Aorta (tissue), 5 donors: Measurements from ENCODE around the gene SEMA6A. TPM values are rescaled to one million over a fixed set of nuclear protein-coding genes. Genes with fewer than 3 reads are reported as not detected.

Experiments
- ATAC-seq: fragments of 200-7000 bp; cut with Tn5 transposase; one replicate; pipeline ENCODE4 v1.9.1; 2022; ENCODE audit warnings: moderate library complexity; ENCODE audit not compliant: low FRiP score
- DNase-seq, 2 donors: peaks; one replicate each; pipeline ENCODE4 v3.0.0-alpha.2; 2020
- H3K27ac ChIP-seq, 2 donors: one replicate each; pipeline ENCODE4 v1.5.1; 2013; ENCODE audit warnings: low read length in 2 of 2, mild to moderate bottlenecking in 2 of 2, moderate library complexity in 2 of 2, control low read depth in 1 of 2, inconsistent platforms in 1 of 2, low read depth in 1 of 2
- H3K27me3 ChIP-seq, 2 donors: one replicate each; pipeline ENCODE4 v1.6.1; 2013; ENCODE audit warnings: control low read depth in 1 of 2, low read length in 1 of 2, mild to moderate bottlenecking in 1 of 2, moderate library complexity in 1 of 2; ENCODE audit not compliant: insufficient read depth in 2 of 2, control insufficient read depth in 1 of 2
- H3K36me3 ChIP-seq, 2 donors: one replicate each; pipeline ENCODE4 v1.6.1; 2013; ENCODE audit warnings: control low read depth in 1 of 2, low read length in 1 of 2, mild to moderate bottlenecking in 1 of 2; ENCODE audit not compliant: insufficient read depth in 2 of 2, control insufficient read depth in 1 of 2
- H3K4me1 ChIP-seq, 2 donors: one replicate each; pipeline ENCODE4 v1.6.1; 2013; ENCODE audit warnings: low read length in 2 of 2, control low read depth in 1 of 2, mild to moderate bottlenecking in 1 of 2, moderate library complexity in 1 of 2; ENCODE audit not compliant: insufficient read depth in 2 of 2, control insufficient read depth in 1 of 2
- H3K4me3 ChIP-seq, 2 donors: one replicate each; pipeline ENCODE4 v1.5.1; 2013; ENCODE audit warnings: low read length in 2 of 2, control low read depth in 1 of 2, mild to moderate bottlenecking in 1 of 2
- H3K9me3 ChIP-seq: one replicate; pipeline ENCODE4 v1.6.1; 2013; ENCODE audit warnings: mild to moderate bottlenecking, low read length; ENCODE audit not compliant: control insufficient read depth
- WGBS, 2 donors: extraction: QIAGEN DNeasy Blood & Tissue Kit; methylation state at CpG; one replicate each; pipeline ENCODE4 v1.1.7; 2013; 5-methylcytosine and 5-hydroxymethylcytosine counted together
- intact Hi-C, 2 donors: fragments of 100-400 bp; cut with DNase I; formaldehyde crosslinking; loops; one replicate each; pipeline versions ENCODE4 v1.14.2 to v1.15.0; 2022
- polyA plus RNA-seq, 2 donors: library from polyadenylated mRNA; stranded (reverse); fragments of 200-250 nt; gene quantifications; one replicate each; pipeline ENCODE4 v1.2.3, GENCODE V29; 2013
- total RNA-seq, 2 donors: library from RNA; stranded (reverse); fragmentation: NEBNext Ultra II Directional; extraction: Animal tissue kit (Norgen Biotek cat#: 25700); gene quantifications; one replicate each; pipeline ENCODE4 v1.2.1, GENCODE V29; 2021
- donor health status: healthy with polysubstance abuse.
- donor health status: Bipolar disorder and iron deficiency.
- donor health status: DM: no; HTN: no; CAD: no.
- donor health status: DM: no; HTN: no; CAD: no.
- donor health status: DM: yes; HTN: yes; CAD: no.

The SEMA6A gene
- total and polyA plus RNA-seq, 4 donors, result 0.10 to 28.5 (median 13.0) TPM

DNA sequence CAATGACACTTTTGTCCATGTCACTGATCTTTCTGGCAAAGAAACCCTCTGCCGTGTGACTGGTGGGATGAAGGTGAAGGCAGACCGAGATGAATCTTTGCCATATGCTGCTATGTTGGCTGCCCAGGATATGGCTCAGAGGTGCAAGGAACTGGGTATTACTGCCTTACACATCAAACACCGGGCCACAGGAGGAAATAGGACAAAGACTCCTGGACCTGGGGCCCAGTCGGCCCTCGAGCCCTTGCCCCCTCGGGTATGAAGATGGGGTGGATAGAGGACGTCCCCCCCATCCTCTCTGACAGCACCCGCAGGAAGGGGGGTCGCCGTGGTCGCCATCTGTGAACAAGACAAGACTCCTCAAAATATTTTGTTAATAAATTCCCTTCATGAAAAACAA, 12.0 kb downstream of the SEMA6A start:
- WGBS, 2 donors, result 83 to 91% methylated on average over 11 of the region's 11 CpGs
- intact Hi-C loops, result no loop called here

DNA sequence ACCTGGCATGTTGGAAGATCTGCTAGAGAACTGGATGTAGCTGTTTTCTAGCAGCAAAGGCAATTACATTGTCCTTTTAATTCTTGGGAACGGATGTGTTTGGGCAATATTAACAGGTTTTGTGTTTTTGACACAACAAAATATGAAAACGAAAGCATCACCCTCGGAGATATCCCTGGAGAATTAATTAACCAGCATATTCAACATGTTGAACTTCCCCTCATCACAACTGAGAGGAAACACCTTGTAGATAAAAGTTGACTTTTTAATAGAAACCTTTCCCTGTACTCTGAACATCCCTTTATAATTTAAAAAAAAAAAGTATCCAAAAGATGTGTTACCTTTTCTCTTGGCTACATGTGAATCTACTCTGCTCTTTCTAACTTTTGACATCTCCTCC, 13.0 kb downstream of the SEMA6A start:
- H3K4me3 ChIP-seq, result no peak overlapping the region
- H3K27ac ChIP-seq, result no peak overlapping the region
- ATAC-seq (no peak), DNase-seq (no peak)
- WGBS, 2 donors, result 95 to 97% methylated on average over 3 of the region's 3 CpGs
- no peaks in the 10 kb centered on the region for H3K27me3 ChIP-seq
- no peaks in the 10 kb centered on the region for H3K36me3 ChIP-seq
- no peaks in the 10 kb centered on the region for H3K9me3 ChIP-seq
- intact Hi-C loops, result no loop called here
- peaks cover 0 to 2% of the 10 kb centered on the region in 2 donors for H3K4me1 ChIP-seq

More for the DNA sequence above, 12.0 kb downstream of the SEMA6A start:
- Histone ChIP-seq H3K36me3 (no peaks in the 10 kb centered on the region), H3K27ac (no peak overlapping the region), H3K27me3 (no peaks in the 10 kb centered on the region), H3K4me3 (no peak overlapping the region), H3K4me1 (peaks cover 0 to 2% of the 10 kb centered on the region in 2 donors), H3K9me3 (no peaks in the 10 kb centered on the region)
- DNase-seq (no peak), ATAC-seq (no peak)

DNA sequence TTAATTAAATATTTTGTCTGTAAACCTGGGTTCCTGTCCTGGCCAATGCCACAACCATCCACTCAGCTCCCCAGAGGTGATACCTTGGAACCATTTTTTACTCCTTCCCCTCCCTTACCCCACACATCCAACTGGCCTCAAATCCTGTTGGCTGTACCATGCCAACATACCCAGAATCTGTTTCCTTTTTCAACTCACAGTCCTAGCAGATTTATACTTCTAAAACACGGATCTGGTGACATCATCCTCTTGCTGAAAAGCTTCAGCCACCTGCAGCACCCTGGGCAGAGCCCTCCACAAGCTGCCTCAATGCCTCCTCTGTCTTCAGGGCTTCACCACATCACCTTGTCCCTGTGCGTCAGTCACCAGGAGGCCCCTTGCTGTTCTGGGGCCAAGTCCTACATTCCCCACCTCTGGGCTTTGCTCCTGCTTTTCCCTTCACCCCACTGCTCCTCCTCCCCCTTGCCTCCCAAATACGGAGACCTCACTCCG, 14.9 kb downstream of the SEMA6A start:
- H3K9me3 ChIP-seq, result no peaks in the 10 kb centered on the region
- ATAC-seq (no peak), DNase-seq (no peak)
- 78 to 79% methylated on average over 4 of the region's 4 CpGs for WGBS, 2 donors
- H3K36me3 ChIP-seq, result no peaks in the 10 kb centered on the region
- intact Hi-C loops, result no loop called here
- H3K4me3 ChIP-seq, result no peak overlapping the region
- H3K27me3 ChIP-seq, result no peaks in the 10 kb centered on the region
- H3K27ac ChIP-seq, result no peak overlapping the region
- H3K4me1 ChIP-seq, result no peaks in the 10 kb centered on the region

DNA sequence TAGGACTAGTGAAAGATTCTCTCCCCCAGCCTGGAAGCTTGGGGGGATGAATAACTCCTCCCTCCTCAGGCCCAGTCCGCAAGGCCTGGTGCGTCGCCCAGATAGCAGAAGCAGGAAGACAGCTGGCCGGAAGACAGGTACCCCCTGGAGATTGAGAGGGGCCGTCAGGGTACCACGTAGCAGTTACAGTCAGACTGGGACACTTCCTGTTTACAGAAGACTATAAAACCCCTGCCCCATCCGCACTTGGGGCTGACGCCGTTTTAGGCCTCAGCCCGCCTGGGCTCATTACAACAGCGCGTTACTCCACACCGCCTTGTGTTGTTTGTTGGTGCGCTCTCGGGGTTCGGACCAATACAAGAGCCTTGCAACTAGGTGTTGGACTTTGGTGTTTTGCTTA, 15.4 kb downstream of the SEMA6A start:
- H3K4me1 ChIP-seq, result no peaks in the 10 kb centered on the region
- no peak overlapping the region for H3K4me3 ChIP-seq
- intact Hi-C loops, result no loop called here
- DNase-seq (no peak), ATAC-seq (no peak)
- no peak overlapping the region for H3K27ac ChIP-seq
- 78 to 84% methylated on average over 16 of the region's 16 CpGs for WGBS, 2 donors
- H3K9me3 ChIP-seq, result no peaks in the 10 kb centered on the region
- H3K36me3 ChIP-seq, result no peaks in the 10 kb centered on the region
- H3K27me3 ChIP-seq, result no peaks in the 10 kb centered on the region

DNA sequence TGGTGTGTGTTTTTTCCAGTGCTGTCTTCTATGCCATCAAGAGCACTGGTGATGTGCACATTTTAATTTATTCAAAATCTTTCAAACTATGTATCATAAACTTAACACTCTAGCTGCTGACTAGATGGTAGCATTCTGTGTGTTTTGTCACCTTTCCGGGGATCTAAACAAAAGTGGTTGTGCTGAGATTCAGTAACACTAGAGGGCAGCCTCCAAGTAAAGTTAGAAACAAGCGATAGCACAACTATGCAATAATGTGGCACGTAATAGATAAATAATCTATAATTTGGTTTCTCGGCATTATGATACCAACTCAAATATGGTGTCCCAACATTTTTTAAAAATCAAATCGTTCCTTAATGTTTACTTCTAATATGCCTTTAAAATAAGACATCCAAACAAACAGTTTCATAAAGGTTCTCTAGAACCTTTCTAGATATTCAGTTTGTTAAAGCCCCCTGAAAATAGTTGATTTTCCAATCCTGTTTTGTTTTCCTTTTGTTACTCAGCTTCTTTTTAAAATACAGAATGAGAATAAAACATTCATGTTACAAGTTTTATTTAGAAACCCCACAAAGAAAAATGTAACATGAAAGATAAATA, 16.9 kb downstream of the SEMA6A start:
- intact Hi-C loops, result no loop called here
- no peaks in the 10 kb centered on the region for H3K36me3 ChIP-seq
- WGBS, 2 donors, result 30 to 32% methylated on average over 5 of the region's 5 CpGs
- H3K4me1 ChIP-seq, result no peaks in the 10 kb centered on the region
- ATAC-seq, result peak; percentile 65
- no peak for DNase-seq
- no peaks in the 10 kb centered on the region for H3K27me3 ChIP-seq
- H3K27ac ChIP-seq, result no peak overlapping the region
- no peak overlapping the region for H3K4me3 ChIP-seq
- no peaks in the 10 kb centered on the region for H3K9me3 ChIP-seq

DNA sequence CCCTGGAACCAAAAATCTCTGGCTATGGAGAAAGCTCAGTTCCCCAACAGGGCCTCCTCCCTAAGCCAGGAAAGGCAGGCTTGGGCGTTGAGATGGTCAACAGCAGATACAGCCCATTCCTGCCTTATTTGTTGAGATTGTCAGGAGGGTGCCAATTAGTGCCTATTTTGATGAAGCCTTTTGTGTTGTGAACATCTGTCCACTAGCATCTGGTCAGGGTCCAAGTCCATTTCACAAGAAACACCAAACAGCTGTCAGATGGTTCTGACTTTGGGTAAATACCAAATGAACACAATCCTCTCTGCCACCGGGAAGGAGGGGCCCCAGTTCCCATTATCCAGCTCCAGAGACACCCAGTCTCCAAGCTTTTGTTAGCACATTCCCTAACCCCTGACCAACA, 19.9 kb downstream of the SEMA6A start:
- H3K27ac ChIP-seq, result no peak overlapping the region
- ATAC-seq, result no peak

DNA sequence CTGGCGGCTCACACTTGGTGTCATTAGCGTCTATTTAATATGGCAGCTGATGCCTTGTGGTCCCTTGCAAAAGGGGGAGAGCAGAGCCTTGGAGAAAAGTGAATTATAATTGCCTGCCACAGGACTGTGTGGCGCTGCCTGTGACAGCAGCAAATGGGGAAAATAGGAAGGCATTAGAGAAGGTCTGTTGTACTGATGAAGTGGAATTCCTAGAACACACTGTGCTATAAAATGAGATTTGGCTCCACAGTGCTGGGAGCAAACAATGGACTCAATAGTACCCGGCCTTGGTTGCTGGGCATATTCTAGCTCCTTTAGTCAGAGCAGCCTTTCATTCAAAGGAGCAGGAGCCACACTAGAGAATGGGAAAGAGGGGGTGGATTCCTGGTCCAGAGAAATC, 21.3 kb downstream of the SEMA6A start:
- no peaks in the 10 kb centered on the region for H3K9me3 ChIP-seq
- H3K27me3 ChIP-seq, result no peaks in the 10 kb centered on the region
- no peak for ATAC-seq
- H3K4me1 ChIP-seq, result no peaks in the 10 kb centered on the region
- intact Hi-C loops, result no loop called here
- no peak for DNase-seq
- WGBS, 2 donors, result 87 to 90% methylated on average over 4 of the region's 4 CpGs
- no peak overlapping the region for H3K27ac ChIP-seq
- H3K4me3 ChIP-seq, result no peak overlapping the region
- H3K36me3 ChIP-seq, result no peaks in the 10 kb centered on the region

More for the DNA sequence above, 19.9 kb downstream of the SEMA6A start:
- no peaks in the 10 kb centered on the region for H3K4me1 ChIP-seq
- 85 to 89% methylated on average over 2 of the region's 2 CpGs for WGBS, 2 donors
- no peaks in the 10 kb centered on the region for H3K27me3 ChIP-seq
- H3K9me3 ChIP-seq, result no peaks in the 10 kb centered on the region
- no peak overlapping the region for H3K4me3 ChIP-seq
- H3K36me3 ChIP-seq, result no peaks in the 10 kb centered on the region
- DNase-seq, result no peak
- intact Hi-C loops, result no loop called here

DNA sequence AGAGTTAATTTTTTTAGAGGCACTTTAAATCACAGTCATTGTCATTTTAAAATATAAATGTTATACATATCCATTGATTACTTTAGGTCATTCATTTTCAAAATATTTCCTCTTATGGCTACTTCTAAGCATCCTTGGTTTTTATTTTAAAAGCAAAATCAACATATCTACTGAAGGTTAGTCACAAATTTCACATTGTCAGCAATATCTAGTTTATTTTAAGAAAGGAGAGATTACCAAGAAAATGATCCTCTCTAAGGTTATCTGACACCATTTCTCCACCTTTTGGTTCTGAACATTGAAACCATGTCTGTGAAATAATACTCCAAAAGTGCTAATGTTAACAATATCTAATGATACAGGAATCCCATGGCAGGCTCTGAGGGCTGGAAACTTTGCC, 24.5 kb downstream of the SEMA6A start:
- intact Hi-C loops, result no loop called here
- no peak for ATAC-seq

DNA sequence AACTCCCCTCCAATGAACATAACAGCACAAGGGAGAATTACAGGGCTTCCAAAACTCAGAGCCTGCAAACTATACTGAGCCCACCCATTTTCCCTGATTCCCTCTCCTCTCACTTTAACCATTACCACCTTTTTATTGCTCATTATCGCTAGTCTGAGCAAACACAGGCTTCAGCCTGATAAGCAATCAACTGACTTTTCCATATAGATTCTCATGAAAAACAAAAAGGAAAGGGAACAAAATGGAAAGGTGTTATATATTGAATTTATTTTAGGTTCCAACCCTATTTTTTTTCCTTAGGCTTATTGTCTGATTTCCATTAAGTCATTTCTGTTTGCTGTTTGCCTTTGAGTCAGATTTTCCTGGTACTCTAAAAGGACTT, 27.9 kb downstream of the SEMA6A start:
- Histone ChIP-seq H3K27ac (no peak overlapping the region), H3K36me3 (no peaks in the 10 kb centered on the region), H3K9me3 (peaks cover 10% of the 10 kb centered on the region), H3K4me1 (no peaks in the 10 kb centered on the region), H3K27me3 (no peaks in the 10 kb centered on the region), H3K4me3 (no peak overlapping the region)
- intact Hi-C loops, result no loop called here
- no peak for ATAC-seq
- WGBS, 2 donors, result 95 to 100% methylated on average over 1 of the region's 1 CpG
- no peak for DNase-seq

More for the DNA sequence above, 24.5 kb downstream of the SEMA6A start:
- Histone ChIP-seq H3K36me3 (no peaks in the 10 kb centered on the region), H3K4me3 (no peak overlapping the region), H3K27me3 (no peaks in the 10 kb centered on the region), H3K27ac (no peak overlapping the region), H3K9me3 (peaks cover 7% of the 10 kb centered on the region), H3K4me1 (no peaks in the 10 kb centered on the region)
- DNase-seq, result no peak
